Measurements from ENCODE around the gene ADARB2.

Gene ADARB2

DNA sequence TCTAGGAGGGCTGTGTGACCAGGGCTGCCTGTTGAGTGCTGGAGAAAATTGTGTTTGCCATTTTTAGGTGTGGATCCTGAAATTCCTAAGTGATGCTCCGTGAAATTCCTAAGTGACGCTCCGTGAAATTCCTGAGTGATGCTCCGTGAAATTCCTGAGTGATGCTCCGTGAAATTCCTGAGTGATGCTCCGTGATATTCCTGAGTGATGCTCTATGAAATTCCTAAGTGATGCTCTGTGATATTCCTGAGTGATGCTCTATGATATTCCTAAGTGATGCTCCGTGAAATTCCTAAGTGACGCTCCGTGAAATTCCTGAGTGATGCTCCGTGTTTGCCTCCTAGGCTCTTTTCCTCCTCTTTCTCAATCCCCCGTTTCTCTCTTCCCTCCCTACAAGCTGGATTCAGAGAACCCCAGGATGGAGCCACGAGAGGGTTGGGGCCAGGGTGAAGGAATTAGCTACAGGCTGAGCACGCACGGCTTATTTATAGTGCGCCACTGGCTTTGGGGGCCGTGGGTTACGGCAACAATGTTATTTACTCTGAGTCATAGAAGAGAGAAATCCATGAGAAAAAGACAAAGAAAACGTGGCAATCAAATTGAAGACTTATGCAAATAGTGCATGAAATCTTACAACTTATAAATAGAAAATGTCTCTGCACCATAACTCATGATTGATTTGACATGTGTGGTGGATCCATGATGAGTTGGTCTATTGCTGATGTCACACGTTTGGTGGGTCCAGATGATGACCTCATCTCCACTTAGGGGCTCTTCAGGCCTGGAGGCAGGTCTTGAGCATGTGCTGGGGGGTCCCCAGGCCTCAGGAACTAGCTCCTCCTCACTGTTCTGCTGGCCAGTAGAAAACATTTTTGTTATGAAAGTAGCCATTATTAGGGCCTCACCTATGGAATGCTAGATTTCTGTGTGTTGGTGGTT lies 456.6 kb downstream of the ADARB2 start:
- DNase-seq (ENCODE audit: low read depth): no peak
- H3K4me3 ChIP-seq (ENCODE audit: low read depth, low read length): no peak overlapping the region
- TF ChIP-seq, protein P1, sequence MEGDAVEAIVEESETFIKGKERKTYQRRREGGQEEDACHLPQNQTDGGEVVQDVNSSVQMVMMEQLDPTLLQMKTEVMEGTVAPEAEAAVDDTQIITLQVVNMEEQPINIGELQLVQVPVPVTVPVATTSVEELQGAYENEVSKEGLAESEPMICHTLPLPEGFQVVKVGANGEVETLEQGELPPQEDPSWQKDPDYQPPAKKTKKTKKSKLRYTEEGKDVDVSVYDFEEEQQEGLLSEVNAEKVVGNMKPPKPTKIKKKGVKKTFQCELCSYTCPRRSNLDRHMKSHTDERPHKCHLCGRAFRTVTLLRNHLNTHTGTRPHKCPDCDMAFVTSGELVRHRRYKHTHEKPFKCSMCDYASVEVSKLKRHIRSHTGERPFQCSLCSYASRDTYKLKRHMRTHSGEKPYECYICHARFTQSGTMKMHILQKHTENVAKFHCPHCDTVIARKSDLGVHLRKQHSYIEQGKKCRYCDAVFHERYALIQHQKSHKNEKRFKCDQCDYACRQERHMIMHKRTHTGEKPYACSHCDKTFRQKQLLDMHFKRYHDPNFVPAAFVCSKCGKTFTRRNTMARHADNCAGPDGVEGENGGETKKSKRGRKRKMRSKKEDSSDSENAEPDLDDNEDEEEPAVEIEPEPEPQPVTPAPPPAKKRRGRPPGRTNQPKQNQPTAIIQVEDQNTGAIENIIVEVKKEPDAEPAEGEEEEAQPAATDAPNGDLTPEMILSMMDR (IDR thresholded peaks at IDR 0.05; ENCODE audit: low read depth, low read length, missing control alignments): no peak

DNA sequence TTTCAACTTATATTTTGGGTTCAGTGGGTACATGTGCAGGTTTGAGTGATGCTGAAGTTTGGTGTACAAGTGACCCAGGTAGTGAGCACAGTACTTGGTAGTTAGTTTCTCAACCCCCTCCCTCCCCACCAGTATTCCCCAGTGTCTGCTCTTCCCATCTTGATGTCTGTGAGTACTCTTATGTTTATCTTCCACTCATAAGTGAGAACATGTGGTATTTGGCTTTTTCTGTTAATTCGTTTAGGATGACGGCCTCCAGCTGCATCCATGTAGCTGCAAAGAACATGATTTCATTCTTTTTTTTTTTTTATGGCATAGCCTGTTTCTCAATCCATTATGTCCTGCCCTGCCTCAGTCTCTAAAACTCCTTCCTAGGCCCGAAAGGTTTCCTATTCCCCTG lies 459.0 kb downstream of the ADARB2 start:
- TF ChIP-seq, protein P1 (IDR thresholded peaks at IDR 0.05; ENCODE audit: low read depth, low read length, missing control alignments): no peak
- no peak for DNase-seq (ENCODE audit: low read depth)
- H3K4me3 ChIP-seq (ENCODE audit: low read depth, low read length): no peak overlapping the region

DNA sequence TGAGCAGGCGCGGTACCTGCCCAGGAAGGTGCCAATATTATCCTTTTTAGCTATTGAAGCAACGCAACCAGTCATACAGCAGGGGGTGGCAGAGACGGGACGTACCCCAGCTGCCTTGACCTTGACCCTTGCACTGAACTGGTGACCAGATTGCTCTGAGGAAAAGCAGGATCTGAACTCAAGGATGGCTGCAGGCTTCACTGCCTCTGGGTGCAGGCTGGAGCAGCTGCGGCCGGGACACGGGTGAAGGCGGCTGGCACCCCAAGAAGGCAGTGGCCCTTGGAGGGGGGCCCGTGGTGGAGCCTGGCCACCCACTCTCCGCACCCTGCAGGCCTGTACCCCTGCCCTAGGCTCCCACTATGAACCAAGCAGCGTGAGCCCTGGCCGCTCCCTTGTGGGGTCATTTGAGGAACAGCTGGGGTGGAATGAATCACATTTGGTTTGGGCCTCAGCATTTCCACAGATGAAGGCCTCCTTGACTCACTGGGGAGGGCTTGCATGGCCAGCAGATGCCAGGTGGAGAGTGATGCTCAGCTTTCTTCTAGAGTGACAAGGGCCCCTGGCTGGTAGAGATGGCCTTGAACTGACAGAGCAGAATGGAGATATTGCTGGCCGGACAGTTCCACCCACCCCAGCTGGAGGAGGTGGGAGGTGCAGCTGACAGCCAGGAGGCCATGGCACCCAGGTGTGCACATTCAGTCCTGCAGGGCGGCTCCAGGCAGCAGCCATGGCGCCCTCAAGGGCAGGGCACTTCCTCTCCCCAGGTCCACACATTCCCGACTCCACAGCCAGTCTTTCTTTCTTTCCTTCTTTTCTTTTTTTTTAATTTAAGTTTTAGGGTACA lies 462.4 kb downstream of the ADARB2 start:
- no peak overlapping the region for H3K4me3 ChIP-seq (ENCODE audit: low read depth, low read length)
- TF ChIP-seq, protein P1 (IDR thresholded peaks at IDR 0.05; ENCODE audit: low read depth, low read length, missing control alignments): no peak
- no peak for DNase-seq (ENCODE audit: low read depth)

DNA sequence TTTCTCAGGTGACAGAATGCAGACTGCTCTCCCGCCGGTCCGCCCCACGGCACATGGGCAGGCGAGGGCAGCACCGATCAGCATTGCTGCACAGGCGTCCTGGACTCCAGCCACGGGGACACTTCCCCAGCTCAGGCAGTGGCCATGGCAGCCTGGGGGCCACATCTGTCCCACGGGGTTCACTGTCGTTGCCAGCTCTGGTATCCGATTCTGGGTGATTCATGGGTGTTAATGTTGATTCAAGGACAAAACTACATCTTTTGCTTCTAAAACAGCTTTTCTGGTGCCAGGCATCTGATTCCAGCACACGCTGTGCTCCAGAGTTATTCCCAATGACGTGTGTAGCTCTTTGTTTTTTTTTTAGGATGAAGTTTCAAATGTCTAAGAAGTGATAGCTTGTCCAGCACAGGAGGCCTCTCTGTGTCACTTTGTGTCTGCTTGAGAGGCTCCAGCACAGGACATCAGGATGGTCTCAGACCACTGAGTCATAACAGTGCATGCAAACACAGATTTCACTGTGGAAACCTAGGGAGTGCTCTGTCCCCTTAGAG lies 463.1 kb downstream of the ADARB2 start:
- no peak overlapping the region for H3K4me3 ChIP-seq (ENCODE audit: low read depth, low read length)
- TF ChIP-seq, protein P1 (IDR thresholded peaks at IDR 0.05; ENCODE audit: low read depth, low read length, missing control alignments): no peak
- DNase-seq (ENCODE audit: low read depth): no peak

DNA sequence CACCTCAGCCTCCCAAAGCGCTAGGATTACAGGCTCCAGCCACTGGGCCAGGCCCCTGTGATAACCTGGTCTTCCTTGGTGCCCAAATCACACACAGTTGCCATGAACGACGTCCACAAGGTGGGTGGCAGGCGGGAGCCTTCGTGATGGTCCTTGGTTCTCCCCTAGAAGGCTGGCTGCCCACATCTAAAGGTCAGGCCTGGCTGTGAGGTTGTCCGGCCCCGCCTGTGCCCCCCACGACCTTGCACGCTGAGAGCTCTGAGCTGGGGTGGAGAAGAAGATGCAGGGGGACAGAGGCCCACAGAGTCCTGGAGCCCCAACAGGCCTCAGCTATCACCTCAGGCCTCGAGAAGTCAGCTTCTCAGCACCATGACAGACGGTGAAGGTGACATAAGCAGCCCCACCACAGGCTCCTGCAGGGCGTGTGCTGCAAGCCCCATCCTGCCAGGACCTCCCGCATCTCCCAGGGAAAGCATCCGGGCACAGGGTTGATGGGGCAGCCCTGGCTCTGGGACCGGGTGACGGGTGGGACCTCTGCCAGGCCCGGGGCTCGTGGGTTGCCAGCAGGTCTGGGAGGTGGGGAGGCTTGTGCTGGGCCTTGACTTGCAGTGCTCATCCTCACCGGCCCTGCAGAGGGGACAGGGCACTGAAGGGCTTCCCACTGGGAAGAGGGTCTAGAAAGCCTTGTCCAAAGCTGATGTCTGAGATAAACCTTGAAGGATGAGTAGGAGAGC lies 463.8 kb downstream of the ADARB2 start:
- DNase-seq (ENCODE audit: low read depth): no peak

DNA sequence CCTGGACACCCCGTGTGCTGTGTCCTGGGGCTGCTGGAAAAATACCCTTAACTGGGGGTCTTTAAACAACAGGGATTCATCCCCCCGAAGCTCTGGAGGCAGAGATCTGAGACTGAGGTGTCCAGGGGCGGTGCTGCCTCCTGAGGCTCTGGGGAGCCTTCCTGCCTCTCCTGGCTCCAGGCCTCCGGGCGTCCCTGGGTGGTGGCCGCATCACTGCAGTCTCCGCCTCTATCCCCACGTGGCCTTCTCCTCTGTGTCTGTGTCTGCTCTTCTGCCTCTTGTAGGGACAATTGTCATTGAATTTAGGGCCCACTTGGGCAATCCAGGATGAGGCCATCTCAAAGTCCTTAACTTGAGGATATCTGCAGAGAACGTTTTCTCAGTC lies 464.6 kb downstream of the ADARB2 start:
- DNase-seq (ENCODE audit: low read depth): no peak
- TF ChIP-seq, protein P1 (IDR thresholded peaks at IDR 0.05; ENCODE audit: low read depth, low read length, missing control alignments): no peak
- no peak overlapping the region for H3K4me3 ChIP-seq (ENCODE audit: low read depth, low read length)

More for the DNA sequence above, 463.8 kb downstream of the ADARB2 start:
- TF ChIP-seq, protein P1 (IDR thresholded peaks at IDR 0.05; ENCODE audit: low read depth, low read length, missing control alignments): no peak
- no peak overlapping the region for H3K4me3 ChIP-seq (ENCODE audit: low read depth, low read length)

Data from GM12864 (cell line).